ENCODE data around the gene STXBP6. TPM values are rescaled to one million over a fixed set of nuclear protein-coding genes. Genes with fewer than 3 reads are reported as not detected.
A peak's percentile ranks its signal among the peaks of the same experiment; 100 is the strongest.

The STXBP6 gene
- total RNA-seq, 2 experiments from 2014 or later: not detected

GRCh38 chr14:25006961-25007795 lies 42.8 kb downstream of the STXBP6 start:
- H3K36me3 Mint-ChIP-seq (ENCODE audit: low read depth): no peaks in the 10 kb centered on the region
- DNase-seq: no peak
- H3K27ac Mint-ChIP-seq: no peak overlapping the region
- ChIA-PET POLR2A (no interaction called here), CTCF (no interaction called here)
- no peak overlapping the region for H3K4me3 Mint-ChIP-seq
- H3K9me3 Mint-ChIP-seq (ENCODE audit: low read depth): no peaks in the 10 kb centered on the region
- H3K27me3 Mint-ChIP-seq: peaks cover 16% of the 10 kb centered on the region
- intact Hi-C loops (cut with DNase I, micrococcal nuclease): no loop called here
- peak; percentile 26 for ATAC-seq
- no peaks in the 10 kb centered on the region for H3K4me1 Mint-ChIP-seq

- no peaks in the 10 kb centered on the region for H3K4me1 Mint-ChIP-seq
- peaks cover 13% of the 10 kb centered on the region for H3K27me3 Mint-ChIP-seq
- no peak overlapping the region for H3K27ac Mint-ChIP-seq
- H3K36me3 Mint-ChIP-seq (ENCODE audit: low read depth): no peaks in the 10 kb centered on the region
- intact Hi-C loops (cut with DNase I, micrococcal nuclease): no loop called here
- ATAC-seq (no peak), DNase-seq (no peak)
- CTCF ChIA-PET: no interaction called here
- POLR2A ChIA-PET: no interaction called here
- no peaks in the 10 kb centered on the region for H3K9me3 Mint-ChIP-seq (ENCODE audit: low read depth)
- H3K4me3 Mint-ChIP-seq: no peak overlapping the region
These were observed 43.9 kb downstream of the STXBP6 start for GRCh38 chr14:25006031-25006430.

- ATAC-seq (no peak), DNase-seq (no peak)
- no peaks in the 10 kb centered on the region for H3K36me3 Mint-ChIP-seq (ENCODE audit: low read depth)
- H3K4me1 Mint-ChIP-seq: no peaks in the 10 kb centered on the region
- no peak overlapping the region for H3K27ac Mint-ChIP-seq
- intact Hi-C loops (cut with DNase I, micrococcal nuclease): no loop called here
- no peak overlapping the region for H3K4me3 Mint-ChIP-seq
- H3K27me3 Mint-ChIP-seq: peaks cover 6% of the 10 kb centered on the region
- no peaks in the 10 kb centered on the region for H3K9me3 Mint-ChIP-seq (ENCODE audit: low read depth)
- POLR2A ChIA-PET: no interaction called here
- CTCF ChIA-PET: interaction anchor here (1.0 kb wide), 1 partner anchor 29 kb away, joined by 3 read pairs; no protein-coding TSS in a partner anchor
These were observed 45.5 kb downstream of the STXBP6 start for GRCh38 chr14:25004389-25004809.

- DNase-seq (no peak), ATAC-seq (no peak)
- no peak overlapping the region for H3K4me3 Mint-ChIP-seq
- no peaks in the 10 kb centered on the region for H3K4me1 Mint-ChIP-seq
- no peaks in the 10 kb centered on the region for H3K9me3 Mint-ChIP-seq (ENCODE audit: low read depth)
- ChIA-PET CTCF (interaction anchor here (0.6 kb wide), 1 partner anchor 9 kb away, joined by 3 read pairs; no protein-coding TSS in a partner anchor), POLR2A (no interaction called here)
- peaks cover 4% of the 10 kb centered on the region for H3K27me3 Mint-ChIP-seq
- H3K36me3 Mint-ChIP-seq (ENCODE audit: low read depth): no peaks in the 10 kb centered on the region
- intact Hi-C loops (cut with DNase I, micrococcal nuclease): no loop called here
- no peak overlapping the region for H3K27ac Mint-ChIP-seq
These were observed 46.4 kb downstream of the STXBP6 start for GRCh38 chr14:25003537-25003936.

- Mint-ChIP-seq H3K36me3 (ENCODE audit: low read depth) (no peaks in the 10 kb centered on the region), H3K27me3 (peaks cover 3% of the 10 kb centered on the region), H3K9me3 (ENCODE audit: low read depth) (no peaks in the 10 kb centered on the region), H3K4me1 (no peaks in the 10 kb centered on the region), H3K27ac (no peak overlapping the region), H3K4me3 (no peak overlapping the region)
- intact Hi-C loops (cut with DNase I, micrococcal nuclease): no loop called here
- ChIA-PET CTCF (no interaction called here), POLR2A (no interaction called here)
- ATAC-seq (no peak), DNase-seq (no peak)
These were observed 48.3 kb downstream of the STXBP6 start for GRCh38 chr14:25001601-25002000.

- Mint-ChIP-seq H3K27me3 (peaks cover 3% of the 10 kb centered on the region), H3K4me3 (no peak overlapping the region), H3K4me1 (no peaks in the 10 kb centered on the region), H3K27ac (no peak overlapping the region), H3K9me3 (ENCODE audit: low read depth) (no peaks in the 10 kb centered on the region), H3K36me3 (ENCODE audit: low read depth) (no peaks in the 10 kb centered on the region)
- ATAC-seq: no peak
- CTCF ChIA-PET: no interaction called here
- intact Hi-C loops (cut with DNase I, micrococcal nuclease): no loop called here
- POLR2A ChIA-PET: no interaction called here
- DNase-seq: no peak
These were observed 48.8 kb downstream of the STXBP6 start for GRCh38 chr14:25001156-25001555.

- Mint-ChIP-seq H3K27ac (no peak overlapping the region), H3K4me3 (no peak overlapping the region), H3K36me3 (ENCODE audit: low read depth) (no peaks in the 10 kb centered on the region), H3K9me3 (ENCODE audit: low read depth) (no peaks in the 10 kb centered on the region), H3K27me3 (peaks cover 2% of the 10 kb centered on the region), H3K4me1 (no peaks in the 10 kb centered on the region)
- POLR2A ChIA-PET: no interaction called here
- DNase-seq (no peak), ATAC-seq (no peak)
- CTCF ChIA-PET: no interaction called here
- intact Hi-C loops (cut with DNase I, micrococcal nuclease): loop anchor here in 1 of 2 experiments (10.0 kb wide), 1 partner anchor 404 kb away; no protein-coding TSS in a partner anchor
These were observed 50.8 kb downstream of the STXBP6 start for GRCh38 chr14:24999157-24999556.

- Mint-ChIP-seq H3K27ac (no peak overlapping the region), H3K27me3 (peaks cover 2% of the 10 kb centered on the region), H3K9me3 (ENCODE audit: low read depth) (no peaks in the 10 kb centered on the region), H3K4me1 (no peaks in the 10 kb centered on the region), H3K4me3 (no peak overlapping the region), H3K36me3 (ENCODE audit: low read depth) (no peaks in the 10 kb centered on the region)
- ATAC-seq (no peak), DNase-seq (no peak)
- ChIA-PET CTCF (interaction anchor here (0.7 kb wide), 1 partner anchor 71 kb away, joined by 3 read pairs; no protein-coding TSS in a partner anchor), POLR2A (no interaction called here)
- intact Hi-C loops (cut with DNase I, micrococcal nuclease): loop anchor here in 1 of 2 experiments (10.0 kb wide), 1 partner anchor 402 kb away; no protein-coding TSS in a partner anchor
These were observed 52.8 kb downstream of the STXBP6 start for GRCh38 chr14:24996930-24997725.

- H3K4me3 Mint-ChIP-seq: no peak overlapping the region
- peaks cover 2% of the 10 kb centered on the region for H3K27me3 Mint-ChIP-seq
- no peaks in the 10 kb centered on the region for H3K36me3 Mint-ChIP-seq (ENCODE audit: low read depth)
- DNase-seq: no peak
- ATAC-seq: no peak
- H3K4me1 Mint-ChIP-seq: no peaks in the 10 kb centered on the region
- H3K27ac Mint-ChIP-seq: no peak overlapping the region
- intact Hi-C loops (cut with DNase I, micrococcal nuclease): loop anchor here in 1 of 2 experiments (10.0 kb wide), 1 partner anchor 400 kb away; no protein-coding TSS in a partner anchor
- ChIA-PET POLR2A (interaction anchor here (0.6 kb wide), 1 partner anchor 34 kb away, joined by 3 read pairs; no protein-coding TSS in a partner anchor), CTCF (no interaction called here)
- H3K9me3 Mint-ChIP-seq (ENCODE audit: low read depth): no peaks in the 10 kb centered on the region
These were observed 54.9 kb downstream of the STXBP6 start for GRCh38 chr14:24995016-24995415.

- CTCF ChIA-PET: no interaction called here
These were observed 56.3 kb downstream of the STXBP6 start for GRCh38 chr14:24993631-24994030.

GRCh38 chr14:24992624-24993360 lies 57.2 kb downstream of the STXBP6 start:
- intact Hi-C loops (cut with DNase I, micrococcal nuclease): loop anchor here in 1 of 2 experiments (10.0 kb wide), 1 partner anchor 398 kb away; no protein-coding TSS in a partner anchor
- Mint-ChIP-seq H3K27me3 (no peaks in the 10 kb centered on the region), H3K4me1 (no peaks in the 10 kb centered on the region), H3K36me3 (ENCODE audit: low read depth) (no peaks in the 10 kb centered on the region), H3K4me3 (no peak overlapping the region), H3K9me3 (ENCODE audit: low read depth) (no peaks in the 10 kb centered on the region), H3K27ac (no peak overlapping the region)
- ChIA-PET CTCF (interaction anchor here (0.6 to 1.5 kb wide), 3 partner anchors 11 to 139 kb away, joined by 3 read pairs; no protein-coding TSS in a partner anchor), POLR2A (no interaction called here)
- peak; percentile 76 for ATAC-seq
- no peak for DNase-seq

More at GRCh38 chr14:24993631-24994030, 56.3 kb downstream of the STXBP6 start:
- H3K4me3 Mint-ChIP-seq: no peak overlapping the region
- intact Hi-C loops (cut with DNase I, micrococcal nuclease): loop anchor here in 1 of 2 experiments (10.0 kb wide), 1 partner anchor 399 kb away; no protein-coding TSS in a partner anchor
- POLR2A ChIA-PET: no interaction called here
- H3K4me1 Mint-ChIP-seq: no peaks in the 10 kb centered on the region
- H3K27me3 Mint-ChIP-seq: peaks cover 2% of the 10 kb centered on the region
- no peak overlapping the region for H3K27ac Mint-ChIP-seq
- DNase-seq (no peak), ATAC-seq (no peak)
- no peaks in the 10 kb centered on the region for H3K9me3 Mint-ChIP-seq (ENCODE audit: low read depth)
- no peaks in the 10 kb centered on the region for H3K36me3 Mint-ChIP-seq (ENCODE audit: low read depth)

Data from activated CD4-positive, alpha-beta T cell treated with anti-CD3 and anti-CD28 coated beads for 36 hours (primary cell).